HepG2 (cell line): ENCODE results near the gene C1orf74. TPM values are rescaled to one million over a fixed set of nuclear protein-coding genes. Genes with fewer than 3 reads are reported as not detected.
"Not testable (repeated sequence)": the region's sequence is repeated elsewhere in the genome, so short reads cannot be mapped to it uniquely, and the experiment has no call there.

Experiments used
- ATAC-seq: fragments of 200-7000 bp; cut with Tn5 transposase; 3 replicates; pipeline ENCODE4 v1.9.1; 2020; ENCODE audit warnings: mild to moderate bottlenecking, moderate library complexity
- BruUV-seq: library from RNA; stranded (reverse); fragments of 400-500 nt; replicated peaks from 2 replicates; lab custom pipeline; 2021; lab: Mats Ljungman, UMichigan
- CTCF ChIA-PET: fragments of 300-600 bp; formaldehyde crosslinking; extraction: SDS; loops from one replicate; lab custom pipeline; 2021; ENCODE audit warnings: low total read pairs, inconsistent platforms, low intra/inter-chr PET ratio; lab: Yijun Ruan, JAX
- POLR2A ChIA-PET: fragments of 350-600 bp; sonication (Branson Sonifier 250); formaldehyde crosslinking; loops from one replicate; lab custom pipeline; 2020; ENCODE audit warnings: antibody characterized with exemption, inconsistent platforms; lab: Yijun Ruan, JAX
- DNase-seq: peaks from one replicate; pipeline ENCODE4 v3.0.0-alpha.2; 2015; ENCODE audit warnings: low spot score
- FAIRE-seq: peaks from 3 replicates; lab custom pipeline; 2011; peaks lifted over from hg19 to GRCh38; lab: Jason Lieb, UNC
- H2AFZ ChIP-seq: one replicate; pipeline ENCODE4 v1.6.1; 2011; ENCODE audit warnings: low read length, inconsistent platforms
- H3K27ac ChIP-seq: fragments of 300-600 bp; 3 replicates; pipeline ENCODE4 v1.8.0; 2011; ENCODE audit warnings: mixed run types, mild to moderate bottlenecking, mixed read lengths, low read length, inconsistent platforms; ENCODE audit not compliant: insufficient read depth; ENCODE audit errors: extremely low read length
- H3K27me3 ChIP-seq, 2 experiments: fragments of 200-600 bp in 1 of 2; 2 replicates in 1 of 2; 3 replicates in 1 of 2; pipeline versions ENCODE4 v1.6.0 to v1.8.0; 2011; ENCODE audit warnings: low read length in 2 of 2, mild to moderate bottlenecking in 2 of 2, moderate library complexity in 2 of 2, inconsistent platforms in 1 of 2; ENCODE audit not compliant: insufficient read depth in 2 of 2, control insufficient read depth in 1 of 2
- H3K36me3 ChIP-seq, 2 experiments: fragments of 200-600 bp in 1 of 2; replicated peaks in 1 of 2; 2 replicates in 1 of 2; 3 replicates in 1 of 2; pipeline versions ENCODE4 v1.5.1 to v1.8.0; 2011; ENCODE audit warnings: low read length in 2 of 2, inconsistent platforms in 1 of 2; ENCODE audit not compliant: insufficient read depth in 2 of 2, control insufficient read depth in 1 of 2
- H3K4me1 ChIP-seq: 2 replicates; pipeline ENCODE4 v1.5.1; 2012; ENCODE audit warnings: low read length, inconsistent platforms; ENCODE audit not compliant: insufficient read depth
- H3K4me2 ChIP-seq: 2 replicates; pipeline ENCODE4 v1.6.0; 2011; ENCODE audit warnings: low read depth, low read length, inconsistent platforms
- H3K4me3 ChIP-seq, 3 experiments: fragments of 200-600 bp in 1 of 3; sonication (generic), shearing (Covaris generic) in 1 of 3; replicated peaks in 1 of 3; 2 replicates each; pipeline ENCODE4 v1.5.1; 2011 to 2016; ENCODE audit warnings: low read length in 3 of 3, inconsistent platforms in 2 of 3, low read depth in 2 of 3, mild to moderate bottlenecking in 2 of 3, control low read depth in 1 of 3, mixed read lengths in 1 of 3; ENCODE audit not compliant: insufficient read depth in 1 of 3
- H3K79me2 ChIP-seq: one replicate; pipeline ENCODE4 v1.6.1; 2011; ENCODE audit warnings: low read length, inconsistent platforms; ENCODE audit not compliant: insufficient read depth
- H3K9ac ChIP-seq: 2 replicates; pipeline ENCODE4 v1.6.0; 2011; ENCODE audit warnings: mild to moderate bottlenecking, low read depth, low read length, inconsistent platforms; ENCODE audit not compliant: insufficient read depth
- H3K9me3 ChIP-seq: 2 replicates; pipeline ENCODE4 v1.5.1; 2012; ENCODE audit warnings: mild to moderate bottlenecking, low read length
- H4K20me1 ChIP-seq: 2 replicates; pipeline ENCODE4 v1.6.0; 2011; ENCODE audit warnings: inconsistent platforms, mild to moderate bottlenecking, low read length, moderate library complexity; ENCODE audit not compliant: insufficient read depth
- LBX2 ChIP-seq: sonication (generic); formaldehyde crosslinking; IDR thresholded peaks from 2 replicates; pipeline ENCODE4 v1.5.0; 2020; ENCODE audit warnings: missing genetic modification reagents, mild to moderate bottlenecking, borderline replicate concordance
- PRDM4 ChIP-seq: sonication (generic); formaldehyde crosslinking; IDR thresholded peaks from 2 replicates; pipeline ENCODE4 v1.9.0; 2021; ENCODE audit warnings: missing genetic modification reagents, borderline replicate concordance
- RARA ChIP-seq: IDR thresholded peaks from 2 replicates; pipeline ENCODE4 v1.6.1; 2016; ENCODE audit warnings: missing genetic modification reagents, missing compliant biosample characterization
- SNAPC5 ChIP-seq: sonication (generic); formaldehyde crosslinking; IDR thresholded peaks from 2 replicates; pipeline ENCODE4 v1.8.1; 2023; ENCODE audit warnings: mild to moderate bottlenecking, missing genetic modification reagents, borderline replicate concordance
- SRSF4 ChIP-seq: fragments of 200-400 bp; formaldehyde crosslinking; IDR thresholded peaks from one replicate; pipeline ENCODE4 v1.6.1; 2018; ENCODE audit warnings: mild to moderate bottlenecking, low read depth, low read length, moderate library complexity; ENCODE audit not compliant: poor library complexity, severe bottlenecking
- TOE1 ChIP-seq: sonication (generic); formaldehyde crosslinking; IDR thresholded peaks from 2 replicates; pipeline ENCODE4 v1.4.0; 2020; ENCODE audit warnings: mild to moderate bottlenecking, missing genetic modification reagents
- ZNF121 ChIP-seq: sonication (generic); formaldehyde crosslinking; IDR thresholded peaks from 2 replicates; pipeline ENCODE4 v1.5.0; 2020; ENCODE audit warnings: mild to moderate bottlenecking, missing genetic modification reagents
- ZNF160 ChIP-seq: sonication (generic); formaldehyde crosslinking; IDR thresholded peaks from 2 replicates; pipeline ENCODE4 v1.8.0; 2022; ENCODE audit warnings: mild to moderate bottlenecking, inconsistent platforms, missing genetic modification reagents
- ZNF484 ChIP-seq: sonication (generic); formaldehyde crosslinking; IDR thresholded peaks from 2 replicates; pipeline ENCODE4 v1.5.1; 2020; ENCODE audit warnings: mild to moderate bottlenecking, low read depth, missing genetic modification reagents, borderline replicate concordance
- ZNF546 ChIP-seq: sonication (generic); formaldehyde crosslinking; conservative IDR thresholded peaks from 2 replicates; pipeline ENCODE4 v1.8.1; 2023; ENCODE audit warnings: mild to moderate bottlenecking, missing genetic modification reagents
- WGBS: methylation state at CpG from one replicate; pipeline ENCODE4 v1.1.6; 2017; ENCODE audit warnings: low lambda C conversion rate; 5-methylcytosine and 5-hydroxymethylcytosine counted together
- in situ Hi-C: cut with HindIII; loops from 2 replicates; pipeline ENCODE4 v1.10.0; 2017; ENCODE audit warnings: low pct_unique_long_range_greater_than_20kb; ENCODE audit not compliant: extremely low pct_ligation_motif_present
- intact Hi-C: fragments of 100-400 bp; cut with micrococcal nuclease; formaldehyde crosslinking; loops from one replicate; pipeline ENCODE4 v1.10.0; 2022; ENCODE audit not compliant: unreplicated experiment
- polyA plus RNA-seq, 8 experiments: library from polyadenylated mRNA; depleted of rRNA in 3 of 8; stranded (reverse) in 7 of 8; unstranded in 1 of 8; fragments of >200 nt; fragmentation: Illumina TruSeq in 4 of 8; extraction: Trizol in 4 of 8; gene quantifications; 2 replicates each; pipeline versions ENCODE4 v1.2.1 to v1.2.3, GENCODE V29; 2011 to 2016; ENCODE audit warnings: low read depth in 4 of 8, missing spikeins in 1 of 8, mixed read lengths in 1 of 8; ENCODE audit not compliant: insufficient read depth in 1 of 8
- total RNA-seq, 5 experiments: library from RNA; depleted of rRNA; stranded (reverse); fragments of >200 nt; fragmentation: Illumina TruSeq; extraction: Trizol; gene quantifications; 2 replicates each; pipeline ENCODE4 v1.2.3, GENCODE V29; 2016; ENCODE audit warnings: low read depth in 1 of 5

C1orf74 gene
- total and polyA plus RNA-seq, 2 of the 13 experiments (the other 11 are each of a cell fraction or from before 2014, with no cell fraction given): 0.33 to 0.71 TPM

- CTCF ChIA-PET, in situ Hi-C loops, BruUV-seq: not testable (repeated sequence)
Observed at GRCh38 chr1:209793711-209794110, 9.4 kb upstream of the C1orf74 start.

GRCh38 chr1:209791920-209792319 is 7.6 kb upstream of the C1orf74 start:
- peaks cover 11% of the 10 kb centered on the region for H3K4me1 ChIP-seq
- H4K20me1 ChIP-seq: no peaks in the 10 kb centered on the region
- 4% methylated on average over 1 of the region's 1 CpG for WGBS
- DNase-seq: no peak
- BruUV-seq: no TSS peak
- H3K9me3 ChIP-seq: no peaks in the 10 kb centered on the region
- no peak overlapping the region for H3K27ac ChIP-seq
- intact Hi-C loops: no loop called here
- H3K4me2 ChIP-seq: no peak overlapping the region
- no peak overlapping the region for H2AFZ ChIP-seq
- ATAC-seq: no peak
- ChIA-PET CTCF (no interaction called here), POLR2A (no interaction called here)
- H3K27me3 ChIP-seq: peaks cover 0 to 3% of the 10 kb centered on the region in 2 experiments; a peak in 1 of 5 replicates
- H3K36me3 ChIP-seq: no peaks in the 10 kb centered on the region
- no peak for FAIRE-seq
- TF ChIP-seq ZNF484 (CRISPR knock-in tag): no peak
- no peak for TF ChIP-seq LBX2 (CRISPR knock-in tag)
- TF ChIP-seq TOE1: no peak
- TF ChIP-seq SNAPC5: no peak
- TF ChIP-seq PRDM4: no peak
- no peak for TF ChIP-seq ZNF546
- TF ChIP-seq ZNF121 (CRISPR knock-in tag): no peak
- no peak for TF ChIP-seq RARA (CRISPR knock-in tag)
- no peak for TF ChIP-seq SRSF4
- no peak for TF ChIP-seq ZNF160
- in situ Hi-C loops: no loop called here
- no peak overlapping the region for H3K4me3 ChIP-seq
- H3K9ac ChIP-seq: no peak overlapping the region
- H3K79me2 ChIP-seq: no peaks in the 10 kb centered on the region

More at GRCh38 chr1:209793711-209794110, 9.4 kb upstream of the C1orf74 start:
- intact Hi-C loops, H3K4me3 ChIP-seq, H4K20me1 ChIP-seq, H3K9ac ChIP-seq, H3K9me3 ChIP-seq, H3K27me3 ChIP-seq, DNase-seq, H3K27ac ChIP-seq, ATAC-seq, H2AFZ ChIP-seq, H3K4me2 ChIP-seq, H3K79me2 ChIP-seq, FAIRE-seq, H3K36me3 ChIP-seq, POLR2A ChIA-PET: not testable (repeated sequence)
- WGBS: 17% methylated on average over 3 of the region's 3 CpGs
- peaks cover 11% of the 10 kb centered on the region for H3K4me1 ChIP-seq
